GM18867 (cell line): ENCODE measurements around the gene OTOP3.
A peak's percentile ranks its signal among the peaks of the same experiment; 100 is the strongest.
"Not testable (repeated sequence)": the region's sequence is repeated elsewhere in the genome, so short reads cannot be mapped to it uniquely, and the experiment has no call there.

Experiments used
- ATAC-seq: cut with Tn5 transposase; IDR thresholded peaks from one replicate; pipeline ENCODE4 v1.9.1; 2021; ENCODE audit warnings: mild to moderate bottlenecking, moderate library complexity; ENCODE audit not compliant: unreplicated experiment

The OTOP3 gene

DNA sequence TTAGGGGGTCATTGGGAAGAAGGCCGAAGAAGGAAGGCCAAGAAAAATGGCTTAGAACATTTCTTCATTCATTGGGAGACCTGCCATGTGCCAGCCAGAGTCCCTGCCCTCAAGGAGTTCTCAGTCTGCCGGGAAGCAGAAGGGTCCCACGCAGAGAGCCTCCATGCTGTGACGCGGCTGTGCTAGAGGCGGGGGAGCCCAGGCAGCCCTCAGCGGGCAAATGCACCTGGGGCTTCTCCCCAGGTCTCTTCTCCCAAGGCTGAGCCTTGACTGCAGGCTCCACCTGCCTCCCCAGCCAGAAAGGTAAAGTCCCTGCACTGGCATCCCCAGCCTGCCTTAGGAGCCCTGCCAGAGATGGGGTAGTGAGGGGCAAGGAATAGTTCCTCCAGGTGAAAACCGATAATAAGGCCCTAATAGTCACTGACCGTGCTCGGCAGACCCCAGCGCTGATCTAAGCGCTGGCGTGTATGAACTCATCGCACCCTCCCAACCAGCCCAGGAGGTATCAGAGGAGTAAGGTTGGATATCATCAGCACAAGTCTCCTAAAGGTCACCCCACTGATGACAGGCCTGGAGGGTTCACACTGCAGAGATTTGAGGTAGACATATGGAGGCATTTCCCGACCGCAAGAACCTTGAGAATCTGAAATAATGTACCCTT lies 45.8 kb downstream of the OTOP3 start:
- no peak for ATAC-seq

DNA sequence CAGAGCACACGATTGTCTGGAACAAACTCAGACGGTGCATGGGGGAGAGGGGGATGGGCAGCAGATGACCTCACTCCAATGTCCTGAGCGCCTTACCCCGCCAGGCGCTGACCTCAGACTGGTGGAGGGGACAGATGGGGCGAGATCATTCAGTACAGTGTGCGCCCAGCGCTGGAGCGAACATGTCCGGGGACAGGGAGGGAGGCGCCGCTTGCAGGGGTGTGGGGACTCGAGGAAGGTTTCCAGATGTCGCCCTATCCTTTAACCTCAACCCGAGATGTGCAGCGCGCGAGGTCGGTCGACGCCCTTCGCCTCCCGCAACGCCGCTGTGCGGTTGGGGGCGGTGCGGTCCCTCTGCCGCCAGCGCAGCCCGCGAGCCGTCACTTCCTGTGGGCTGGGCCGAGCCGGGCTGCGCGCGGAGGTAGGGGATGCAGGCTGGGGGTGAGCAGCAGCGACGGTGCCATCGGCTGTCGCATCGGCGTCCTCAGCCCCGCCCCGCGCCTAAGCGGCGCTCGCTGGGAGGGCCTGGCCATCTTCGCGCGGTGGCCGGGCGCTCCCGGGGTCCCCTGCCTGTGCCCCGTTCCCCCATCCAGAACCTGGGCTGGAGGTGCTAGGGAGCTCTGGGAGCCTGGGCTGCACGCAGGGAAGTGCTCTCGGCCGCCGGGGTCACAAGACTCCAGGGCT lies 46.4 kb downstream of the OTOP3 start:
- ATAC-seq = no peak

DNA sequence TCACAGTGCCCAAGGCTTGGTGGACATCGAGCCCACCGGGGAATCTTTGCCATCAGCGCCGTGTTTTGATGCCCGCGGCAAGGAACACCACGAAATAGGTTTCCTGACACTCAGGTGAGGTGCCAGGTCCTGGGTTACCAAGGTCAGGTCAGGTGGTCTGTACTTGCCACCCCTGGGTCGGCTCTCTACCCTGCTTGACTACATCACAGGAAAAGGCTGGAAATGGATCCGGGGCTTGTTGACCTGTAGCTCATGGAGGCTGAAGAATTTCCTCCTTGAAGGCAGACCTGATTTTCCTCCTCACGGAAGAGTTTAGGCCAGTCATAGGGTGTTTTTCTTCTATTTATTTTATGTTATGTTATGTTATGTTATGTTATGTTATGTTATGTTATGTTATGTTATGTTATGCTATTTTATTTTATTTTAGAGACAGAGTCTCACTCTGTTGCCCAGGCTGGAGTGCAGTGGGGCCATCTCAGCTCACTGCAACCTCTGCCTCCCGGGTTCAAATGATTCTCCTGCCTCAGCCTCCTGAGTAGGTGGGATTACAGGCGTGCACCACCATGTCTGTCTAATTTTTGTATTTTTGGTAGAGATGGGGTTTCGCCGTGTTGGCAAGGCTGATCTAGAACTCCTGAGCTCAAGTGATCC lies 47.1 kb downstream of the OTOP3 start:
- not testable (repeated sequence) for ATAC-seq

DNA sequence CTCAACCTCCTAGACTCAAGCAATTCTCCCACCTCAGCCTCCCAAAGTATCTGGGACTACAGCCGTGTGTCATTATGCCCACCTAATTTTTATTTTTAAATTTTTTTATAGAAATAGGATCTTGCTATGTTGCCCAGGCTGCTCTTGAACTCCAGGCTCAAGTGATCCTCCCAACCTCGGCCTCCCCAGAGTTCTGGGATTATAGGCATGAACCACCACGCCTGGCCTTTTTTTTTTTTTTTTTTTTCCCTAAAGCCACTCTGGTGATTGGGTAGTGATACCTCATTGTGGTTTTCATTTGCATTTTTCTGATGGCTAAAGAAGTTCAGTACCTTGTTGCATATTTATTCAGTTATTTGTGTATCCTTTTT lies 50.5 kb downstream of the OTOP3 start:
- ATAC-seq = no peak

DNA sequence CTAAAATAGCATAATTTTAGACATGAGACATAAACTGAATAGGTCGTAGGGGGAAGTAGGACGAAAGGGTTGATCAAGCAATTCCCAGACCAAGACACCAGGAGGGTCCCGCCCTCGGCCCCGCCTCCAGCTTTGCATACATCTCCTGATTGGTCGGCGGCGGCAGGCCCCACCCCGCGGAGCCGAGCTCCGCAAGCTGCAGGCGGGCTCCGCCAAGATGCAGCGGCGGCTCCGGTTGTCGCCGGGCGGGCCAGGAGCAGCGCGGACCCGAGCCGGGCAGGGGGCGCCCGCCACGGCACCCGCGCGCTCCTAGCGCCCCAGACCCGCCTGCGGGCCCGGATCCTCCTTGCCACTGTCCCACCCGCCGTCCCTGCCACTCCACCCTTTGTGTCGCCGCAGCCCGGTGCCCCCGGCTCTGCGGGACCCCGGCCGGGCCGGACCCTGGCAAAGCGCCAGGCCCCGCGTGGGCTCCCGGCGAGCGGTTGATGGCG lies 51.8 kb downstream of the OTOP3 start, which contains the start of gene CDR2L:
CDR2L (plus strand) TSS at position 215 of the 491 bp plus-strand sequence. CDS start 412 bp downstream, outside the sequence.
- ATAC-seq = peak; percentile 88

DNA sequence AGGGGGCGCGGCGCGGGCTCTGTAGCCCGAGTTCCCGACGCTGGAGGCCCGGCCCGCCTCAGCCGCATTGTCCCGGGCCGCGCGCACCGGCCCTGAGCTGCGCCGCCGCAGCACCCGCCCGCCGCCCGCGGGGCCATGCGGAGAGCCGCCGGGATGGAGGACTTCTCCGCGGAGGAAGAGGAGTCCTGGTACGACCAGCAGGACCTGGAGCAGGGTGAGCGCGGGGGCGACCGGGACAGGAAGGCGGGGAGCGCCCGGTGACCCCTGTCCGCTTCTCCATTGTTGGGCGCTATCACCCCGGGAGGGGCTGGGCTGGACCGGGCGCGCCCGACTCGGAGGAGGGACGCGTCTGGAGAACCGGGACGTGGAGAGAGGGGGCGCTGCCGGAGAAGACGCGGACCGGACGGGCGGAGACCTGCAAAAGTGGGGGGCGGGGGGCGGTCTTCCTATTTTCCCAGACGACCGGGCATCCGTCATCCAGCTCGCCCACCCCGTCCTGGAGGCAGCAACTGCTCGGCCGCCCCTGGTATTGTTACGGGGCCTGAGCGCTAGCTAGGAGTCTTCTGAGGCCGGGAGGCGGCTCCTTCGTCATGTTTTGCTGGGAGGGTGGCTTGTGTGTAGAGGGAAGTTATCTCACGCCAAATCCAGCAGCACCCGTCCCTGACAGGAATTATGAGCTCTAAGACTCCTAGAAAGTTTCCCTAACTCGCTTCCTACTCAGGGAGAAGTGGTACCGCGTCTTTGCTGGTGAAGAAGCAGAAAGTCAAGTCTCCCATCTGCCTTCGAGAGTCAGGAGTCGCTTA lies 52.4 kb downstream of the OTOP3 start:
- peak; percentile 33 for ATAC-seq

DNA sequence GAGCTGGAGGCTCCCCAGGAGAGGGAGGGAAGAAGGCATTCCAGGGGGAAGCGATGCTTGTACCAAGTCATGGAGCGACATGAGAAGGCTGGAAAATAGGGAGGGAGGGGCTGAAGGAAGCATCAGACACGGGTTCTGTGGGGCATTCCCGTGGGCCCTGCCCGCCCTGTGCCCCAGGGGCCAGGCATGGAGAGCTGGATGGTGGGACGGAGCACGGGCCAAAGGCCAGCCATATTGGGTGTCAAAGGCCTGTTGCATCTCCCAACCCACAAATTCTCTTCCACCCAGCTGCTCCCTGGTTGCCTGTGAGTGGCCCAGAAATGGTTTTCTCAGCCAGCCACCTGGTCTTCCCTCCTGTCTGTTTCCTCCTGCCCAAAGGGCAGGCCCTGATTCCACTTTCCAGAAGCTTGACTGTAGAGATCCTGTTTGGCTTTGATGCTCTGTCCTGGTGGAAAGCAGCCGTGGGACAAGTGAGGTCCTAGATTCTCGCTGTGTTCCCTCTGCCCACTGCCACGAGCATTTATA lies 54.9 kb downstream of the OTOP3 start:
- no peak for ATAC-seq

DNA sequence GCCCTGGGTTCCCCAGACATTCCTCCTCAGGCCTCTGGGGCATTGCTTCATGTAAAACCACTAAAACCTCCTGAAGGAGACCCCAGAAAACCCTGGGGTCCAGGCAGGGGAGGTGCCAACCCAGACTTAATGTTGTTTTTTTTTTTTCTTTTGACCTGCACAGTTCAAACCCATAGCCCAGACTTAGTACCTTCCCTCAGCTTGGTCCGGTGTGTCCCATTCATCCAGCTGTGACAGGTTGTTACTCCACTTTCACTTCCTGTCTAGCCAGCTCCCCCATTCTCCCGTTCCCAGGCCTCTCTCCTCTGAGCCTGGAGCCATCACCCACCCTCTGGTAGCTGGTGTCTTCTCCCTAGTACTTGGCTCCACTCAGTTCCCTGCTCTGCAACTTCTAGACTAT lies 56.5 kb downstream of the OTOP3 start:
- no peak for ATAC-seq

DNA sequence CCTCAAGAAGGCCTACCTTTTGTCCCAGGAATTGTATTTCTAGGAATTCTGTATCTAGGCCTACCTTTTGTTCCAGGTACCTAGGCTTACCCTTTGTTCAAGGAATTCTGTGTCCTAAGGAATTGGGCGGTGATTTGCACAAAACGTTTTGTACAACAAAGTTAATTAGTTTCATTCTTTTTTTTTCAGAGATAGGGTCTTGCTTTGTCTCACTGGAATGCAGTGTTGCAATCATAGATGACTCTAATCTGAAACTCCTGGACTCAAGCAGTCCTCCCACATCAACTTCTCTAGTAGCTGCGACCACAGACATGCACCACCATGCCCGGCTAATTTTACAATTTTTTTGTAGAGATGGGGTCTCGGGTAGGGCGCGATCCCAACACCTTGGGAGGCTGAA lies 58.7 kb downstream of the OTOP3 start:
- no peak for ATAC-seq

DNA sequence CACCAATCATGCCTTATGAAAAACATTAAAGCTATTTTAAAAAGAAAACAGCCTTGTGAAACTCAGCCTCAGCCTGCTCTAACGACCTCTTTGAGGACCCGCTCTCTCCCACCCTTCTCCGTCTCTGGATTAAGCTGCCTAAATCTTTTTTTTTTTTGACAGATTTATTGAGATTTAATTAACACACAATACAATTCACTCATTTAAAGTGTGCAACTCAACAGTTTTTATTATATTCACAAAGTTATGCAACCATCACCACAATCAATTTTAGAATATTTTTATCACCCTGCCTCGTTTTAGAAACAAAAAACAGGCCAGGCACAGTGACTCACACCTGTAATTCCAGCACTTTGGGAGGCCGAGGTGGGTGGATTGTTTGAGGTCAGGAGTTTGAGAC lies 60.1 kb downstream of the OTOP3 start:
- no peak for ATAC-seq

DNA sequence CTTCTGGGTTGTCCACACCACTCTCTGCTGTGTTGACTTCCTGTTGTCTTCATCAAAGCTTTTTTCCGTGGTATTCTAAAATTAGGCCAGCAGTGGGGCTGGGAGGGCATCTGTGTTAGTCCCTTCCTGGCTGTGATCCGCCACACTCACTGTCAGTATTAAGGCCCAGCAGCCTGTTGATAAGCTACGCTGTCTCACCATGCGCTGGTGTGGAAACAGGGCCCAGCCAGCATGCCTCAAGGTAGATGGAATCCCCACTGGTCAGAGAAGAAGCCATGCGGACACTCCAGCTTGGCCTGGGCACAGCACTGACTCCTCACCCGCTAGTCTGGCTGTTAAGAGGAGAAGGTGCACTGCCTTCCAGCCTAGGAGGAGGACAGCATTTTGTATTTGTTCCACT lies 63.1 kb downstream of the OTOP3 start:
- ATAC-seq = no peak

DNA sequence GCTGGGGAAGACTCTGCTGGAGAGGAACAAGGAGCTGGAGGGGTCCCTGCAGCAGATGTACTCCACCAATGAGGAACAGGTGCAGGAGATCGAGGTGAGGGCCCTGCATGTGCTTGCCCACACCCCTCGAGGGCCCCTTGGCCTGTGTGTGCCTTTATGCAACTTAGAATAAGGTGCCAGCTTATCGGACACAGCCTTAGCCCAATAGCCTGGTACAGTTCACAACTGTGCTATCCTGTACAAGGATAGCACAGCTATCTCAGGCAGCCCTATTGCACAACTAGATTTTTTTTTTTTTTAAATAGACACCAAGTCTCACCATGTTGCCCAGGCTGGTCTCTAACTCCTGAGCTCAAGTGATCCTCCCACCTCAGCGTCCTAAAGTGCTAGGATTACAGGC lies 63.8 kb downstream of the OTOP3 start:
- no peak for ATAC-seq
